CD4-positive, alpha-beta T cell treated with Interleukin-1 beta for 1 hour (primary cell): ENCODE results near the gene TBX19.

Source experiments
- DNase-seq, 2 donors: peaks; one replicate each; pipeline ENCODE4 v3.0.0-alpha.2; 2020 to 2022

Gene TBX19

DNA sequence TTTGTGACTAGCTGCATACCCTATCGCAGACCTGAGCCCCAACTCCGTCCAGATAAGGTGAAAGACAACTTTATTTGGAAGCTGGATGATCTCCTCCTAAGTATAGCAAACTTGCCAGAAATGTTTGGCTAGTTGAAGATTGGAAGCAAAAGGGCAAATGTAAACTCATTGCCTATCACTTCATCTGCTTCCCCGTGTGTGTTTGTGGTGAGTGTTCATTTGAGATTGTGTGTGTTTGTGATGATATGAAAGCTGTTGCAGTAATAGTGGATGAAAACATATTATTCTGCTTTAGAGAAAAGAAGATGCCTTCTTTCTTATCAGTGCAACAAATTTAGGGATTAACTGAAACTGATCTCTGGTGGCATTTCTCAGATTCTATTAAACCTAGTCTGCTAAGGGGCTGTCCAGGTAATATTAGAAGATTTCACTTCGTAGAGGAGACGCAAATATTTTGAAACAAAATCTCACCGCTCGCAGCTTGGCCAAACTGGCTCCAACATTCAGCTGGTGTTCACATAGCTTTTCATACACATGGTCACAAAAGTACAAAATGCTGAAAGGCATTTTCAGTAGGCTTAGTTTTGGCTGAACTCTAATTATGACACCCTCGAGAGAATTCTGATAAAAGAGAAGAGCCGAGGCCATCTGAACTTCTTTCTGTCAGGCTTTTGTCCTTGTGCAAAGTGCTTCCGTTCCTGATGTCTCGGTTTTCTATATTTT, 1.1 kb downstream of the TBX19 start:
- DNase-seq = no peak

DNA sequence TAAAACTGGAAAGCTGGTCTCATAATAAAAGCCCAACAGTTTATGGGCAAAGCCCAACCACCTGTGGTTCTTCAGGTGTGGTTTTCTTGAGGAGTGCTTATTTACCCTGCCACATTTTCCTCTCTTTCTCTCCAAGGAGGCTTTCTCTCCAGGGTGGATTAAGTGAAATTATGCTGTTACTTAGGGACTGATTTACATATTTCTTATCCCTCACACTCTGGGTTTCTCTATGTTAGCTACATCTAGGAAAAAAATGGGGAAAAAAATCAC, 4.8 kb downstream of the TBX19 start:
- no peak for DNase-seq

DNA sequence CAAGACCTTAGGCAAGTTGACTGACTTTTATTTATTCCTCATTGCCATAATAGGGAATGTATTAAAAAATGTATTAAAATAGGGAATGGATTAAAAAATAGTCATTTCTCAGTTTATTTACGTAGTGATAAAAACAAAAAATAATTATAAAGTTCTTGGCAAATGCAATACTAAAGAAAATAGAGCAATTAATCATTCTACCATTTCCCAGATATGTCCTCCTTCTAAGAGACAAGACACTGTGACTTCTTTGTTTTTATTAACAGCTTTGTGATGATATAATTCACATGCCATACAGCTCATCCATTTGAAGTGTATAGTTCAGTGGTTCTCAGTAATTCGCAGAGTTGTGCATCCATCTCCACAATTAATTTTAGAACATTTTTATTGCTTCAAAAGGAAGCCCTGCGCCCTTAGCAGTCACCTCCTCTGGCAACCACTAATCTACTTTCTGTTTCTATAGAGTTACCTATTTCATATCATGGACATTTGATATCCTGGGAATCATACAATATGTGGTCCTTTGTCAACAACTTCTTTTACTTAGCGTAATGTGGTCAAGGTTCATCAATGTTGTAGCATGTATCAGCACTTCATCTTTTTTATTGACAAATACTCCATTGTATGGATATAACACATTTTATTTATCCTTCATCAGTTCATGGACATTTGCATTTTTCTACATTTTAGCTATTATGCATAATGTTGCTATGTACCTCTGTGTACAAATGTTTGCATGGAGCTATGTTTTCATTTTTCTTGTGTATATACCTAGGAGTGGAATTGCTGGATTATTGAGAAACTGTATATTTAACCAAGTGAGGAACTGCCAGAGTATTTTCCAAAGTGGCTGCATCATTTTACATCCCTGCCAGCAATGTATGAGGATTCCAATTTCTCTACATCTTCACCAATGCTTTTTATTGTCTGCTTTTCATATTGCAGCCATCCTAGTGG, 5.6 kb downstream of the TBX19 start:
- no peak for DNase-seq

DNA sequence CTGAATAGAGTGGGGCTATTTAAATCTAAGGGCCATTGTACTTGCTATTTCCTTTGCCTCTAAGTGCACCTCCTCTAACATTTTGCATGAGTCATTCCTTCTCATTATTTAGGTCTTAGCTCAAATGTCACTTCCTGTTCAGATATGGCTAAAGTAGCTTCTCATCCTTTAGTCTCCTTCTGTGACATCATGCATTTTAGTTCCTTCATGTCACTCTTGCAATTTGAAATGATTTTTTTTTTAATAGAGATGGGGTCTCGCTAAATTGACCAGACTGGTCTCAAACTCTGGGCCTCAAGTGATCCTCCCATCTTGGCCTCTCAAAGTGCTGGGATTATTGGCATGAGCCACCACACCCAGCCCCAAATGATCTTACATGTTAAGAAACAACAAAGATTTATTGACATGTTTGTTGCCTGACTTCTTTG, 6.6 kb downstream of the TBX19 start:
- no peak for DNase-seq

DNA sequence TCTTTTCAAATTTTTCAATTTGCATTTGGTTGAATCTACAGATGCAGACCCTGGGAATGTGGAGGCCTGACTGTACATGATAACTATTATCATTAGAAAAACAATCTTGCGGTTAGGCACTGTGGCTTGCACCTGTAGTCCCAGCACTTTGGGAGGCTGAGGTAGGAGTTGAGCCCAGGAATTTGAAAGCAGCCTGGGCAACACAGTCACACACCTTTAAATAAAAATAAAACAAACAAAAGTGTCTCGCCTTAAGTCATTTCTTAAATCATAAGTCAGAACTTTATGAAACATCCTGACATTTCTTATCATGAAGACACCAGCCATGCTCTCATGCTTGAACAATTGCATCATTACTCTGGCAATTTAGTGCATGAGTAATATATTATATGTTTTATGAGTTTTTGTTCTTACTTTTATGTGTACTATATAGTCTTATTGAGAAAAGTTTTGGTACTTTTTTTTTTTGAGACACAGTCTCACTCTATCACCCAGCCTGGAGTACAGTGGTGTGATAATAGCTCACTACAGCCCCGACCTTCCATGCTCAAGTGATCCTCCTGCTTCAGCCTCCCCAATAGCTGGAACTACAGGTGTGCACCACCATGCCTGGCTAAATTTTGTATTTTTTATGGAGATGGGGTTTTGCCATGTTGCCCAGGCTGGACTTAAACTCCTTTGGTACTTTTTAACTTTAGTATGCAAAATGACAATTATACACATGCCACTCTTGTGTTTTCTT, 7.8 kb downstream of the TBX19 start:
- DNase-seq = no peak

DNA sequence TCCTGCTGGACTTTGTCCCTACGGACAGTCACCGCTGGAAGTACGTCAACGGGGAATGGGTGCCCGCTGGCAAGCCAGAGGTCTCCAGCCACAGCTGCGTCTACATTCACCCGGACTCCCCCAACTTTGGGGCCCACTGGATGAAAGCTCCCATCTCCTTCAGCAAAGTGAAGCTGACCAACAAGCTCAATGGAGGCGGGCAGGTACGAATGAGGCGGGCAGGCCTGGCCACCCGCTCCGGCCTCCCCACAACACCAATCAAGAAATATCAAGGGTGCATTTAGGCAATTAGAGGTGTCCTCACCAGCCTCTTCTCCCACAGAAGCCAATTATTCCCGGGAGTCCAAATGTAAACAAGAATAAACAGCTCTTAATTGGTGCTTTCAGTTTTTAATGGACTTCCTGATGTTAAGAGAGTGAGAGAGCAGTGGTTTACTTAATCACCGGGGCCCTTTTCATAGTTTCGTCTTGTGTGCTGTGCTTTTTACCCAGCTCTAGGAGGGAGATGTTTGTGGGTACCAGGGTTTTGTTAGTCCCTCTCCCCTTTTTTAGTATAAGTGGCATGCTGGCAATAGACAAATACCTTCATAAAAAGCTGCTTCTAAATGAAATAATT, 10.7 kb downstream of the TBX19 start:
- no peak for DNase-seq

DNA sequence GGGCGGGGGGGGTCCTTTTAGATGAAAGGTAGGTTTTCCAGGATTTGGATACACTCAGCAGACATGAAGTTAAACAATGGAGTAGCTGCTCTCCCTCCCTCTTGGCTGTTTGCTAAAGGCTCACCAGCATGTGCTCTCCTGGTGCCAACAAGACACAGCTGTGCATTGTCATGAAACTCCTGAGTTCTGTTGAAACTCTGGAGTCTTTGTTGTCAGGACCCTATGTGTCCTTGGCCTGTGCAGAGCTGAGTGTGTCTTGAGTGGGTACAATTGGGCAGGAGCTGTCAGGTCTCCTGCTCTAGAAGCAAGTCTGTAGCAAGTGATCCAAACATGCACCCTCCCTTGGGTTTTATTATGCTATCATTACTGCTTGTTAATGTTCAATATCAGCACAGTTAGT, 12.7 kb downstream of the TBX19 start:
- DNase-seq = no peak

DNA sequence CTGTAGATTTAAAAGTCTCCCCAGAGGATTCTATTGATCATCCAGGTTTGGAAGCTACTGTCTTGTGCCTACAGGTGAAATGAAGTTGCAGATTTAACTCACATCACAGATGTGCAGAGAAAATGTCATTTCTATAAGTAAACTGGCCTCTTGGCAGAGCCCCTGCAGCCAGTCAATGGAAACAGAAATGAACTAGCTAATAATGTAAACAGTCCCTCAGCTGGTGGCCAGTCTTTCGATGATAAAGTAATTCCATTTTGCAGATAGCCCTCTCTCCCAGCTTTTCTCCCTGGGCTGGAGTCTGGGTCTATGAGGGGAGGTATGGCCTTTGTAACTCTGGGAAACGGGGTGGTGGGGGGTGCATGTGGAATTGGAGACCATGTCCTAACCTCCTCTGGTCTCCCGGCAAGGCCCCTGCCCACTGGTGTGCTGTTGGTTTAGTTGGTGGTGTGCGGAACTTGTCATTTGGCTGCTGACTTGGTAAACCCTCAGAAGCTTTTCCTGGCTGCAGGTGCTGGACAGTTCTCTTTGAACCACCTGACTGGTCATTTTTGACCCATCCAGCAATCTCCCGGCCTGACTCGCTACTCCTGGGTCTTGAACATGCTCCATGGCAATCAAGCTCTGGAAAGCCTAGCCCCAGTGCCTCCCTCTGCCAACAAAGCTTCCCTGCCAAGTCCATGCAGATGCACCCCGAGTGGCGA, 14.9 kb downstream of the TBX19 start:
- no peak for DNase-seq

DNA sequence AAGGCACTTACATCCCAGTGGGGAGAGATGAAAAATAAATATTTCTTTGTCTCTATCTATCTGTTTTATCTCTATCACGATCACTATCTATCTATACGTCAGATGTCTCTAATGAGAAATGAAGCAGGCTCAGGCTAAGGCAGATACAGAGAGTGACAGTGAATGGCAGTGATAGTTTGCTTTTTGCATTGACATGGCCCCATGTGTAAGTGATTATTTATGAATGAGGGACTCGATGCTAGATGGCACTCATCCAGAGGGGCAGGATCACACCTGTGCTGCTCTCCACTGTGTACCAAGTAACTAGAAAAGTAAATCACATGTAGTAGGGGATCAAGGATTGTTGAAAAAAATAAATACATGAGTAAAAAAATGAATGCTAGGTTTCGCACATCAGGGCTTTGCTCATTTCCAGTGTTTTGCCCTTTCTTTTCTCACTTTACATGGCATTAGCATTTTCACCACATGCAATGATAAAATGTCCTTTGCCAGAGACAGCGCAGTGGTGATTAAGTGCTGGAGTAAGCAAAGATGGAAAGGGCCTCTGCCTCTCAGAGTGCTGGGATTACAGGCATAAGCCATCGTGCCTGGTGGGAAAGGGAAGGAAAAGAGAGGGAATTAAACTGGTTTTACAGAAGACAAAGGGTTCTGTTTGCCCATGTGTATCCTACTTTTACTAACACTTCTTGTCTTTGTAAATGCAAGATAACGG, 16.5 kb downstream of the TBX19 start:
- no peak for DNase-seq

DNA sequence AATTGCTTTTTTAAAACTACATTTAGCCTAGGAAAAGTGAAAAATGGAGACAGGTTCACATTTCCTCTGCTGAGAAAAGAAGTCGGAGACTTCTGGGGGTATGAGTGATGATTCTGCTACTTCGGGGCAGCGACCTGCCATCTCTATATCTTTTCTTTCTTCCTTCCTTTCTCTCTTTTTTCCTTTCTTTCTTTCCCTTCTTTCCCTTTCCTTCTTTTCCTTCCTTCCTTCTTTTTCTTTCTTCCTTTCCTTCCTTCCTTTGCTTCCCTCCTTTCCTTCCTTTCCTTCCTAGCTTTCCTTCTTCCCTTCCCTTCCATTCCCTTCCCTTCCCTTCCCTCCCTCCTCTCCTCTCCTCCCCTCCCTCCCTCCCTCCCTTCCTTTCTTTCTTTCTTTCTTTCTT, 17.8 kb downstream of the TBX19 start:
- DNase-seq = no peak

DNA sequence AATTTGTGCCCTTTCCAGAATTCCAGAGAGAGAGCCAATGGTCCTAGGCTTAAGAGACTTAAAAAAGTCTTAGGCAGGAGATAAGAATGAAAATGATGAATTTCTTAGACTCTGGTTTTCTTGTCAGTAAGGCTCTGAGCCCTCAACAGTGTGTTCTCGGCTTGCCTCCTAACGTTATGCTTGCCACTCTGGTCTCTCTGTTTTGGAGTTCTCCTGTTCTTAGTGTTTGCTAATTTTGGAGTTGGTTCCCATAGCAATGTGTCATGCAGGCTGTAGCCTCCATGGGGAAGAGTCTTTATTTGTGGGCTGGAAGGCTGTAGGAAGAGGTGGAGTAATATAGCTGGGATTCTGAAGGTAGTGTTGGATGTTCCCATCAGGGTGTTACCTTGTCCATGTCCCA, 19.9 kb downstream of the TBX19 start:
- DNase-seq = no peak

DNA sequence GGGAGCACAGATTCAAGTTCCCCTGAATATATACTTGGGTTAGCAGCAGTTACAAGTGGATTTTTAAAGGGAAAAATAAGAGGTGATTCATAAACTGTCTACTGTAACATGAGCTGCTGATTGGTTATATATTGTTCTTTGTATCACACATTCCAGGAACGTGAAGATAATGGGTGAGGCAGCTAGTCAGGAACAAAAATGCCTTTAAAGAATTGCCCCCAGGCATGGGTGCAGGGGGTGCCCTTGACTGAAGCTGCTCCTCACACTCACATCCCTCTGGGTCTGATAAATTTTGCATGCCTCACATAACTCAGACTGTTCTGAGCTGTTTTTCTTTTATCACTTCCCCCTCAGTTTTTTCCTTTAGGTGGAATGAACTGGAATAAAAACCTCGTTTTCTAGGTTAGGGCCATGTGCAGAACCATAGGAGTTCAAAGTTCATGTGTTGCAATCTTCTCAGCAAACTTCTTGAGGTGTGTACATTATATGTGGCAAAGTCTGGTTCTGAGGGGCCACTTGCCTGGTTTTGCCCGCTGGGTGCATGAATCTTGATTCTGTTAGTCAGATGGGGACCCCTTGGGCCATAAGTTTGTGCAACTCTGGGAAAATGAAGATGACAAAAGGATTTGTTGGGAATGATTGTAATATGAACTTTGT, 21.1 kb downstream of the TBX19 start:
- DNase-seq = no peak

DNA sequence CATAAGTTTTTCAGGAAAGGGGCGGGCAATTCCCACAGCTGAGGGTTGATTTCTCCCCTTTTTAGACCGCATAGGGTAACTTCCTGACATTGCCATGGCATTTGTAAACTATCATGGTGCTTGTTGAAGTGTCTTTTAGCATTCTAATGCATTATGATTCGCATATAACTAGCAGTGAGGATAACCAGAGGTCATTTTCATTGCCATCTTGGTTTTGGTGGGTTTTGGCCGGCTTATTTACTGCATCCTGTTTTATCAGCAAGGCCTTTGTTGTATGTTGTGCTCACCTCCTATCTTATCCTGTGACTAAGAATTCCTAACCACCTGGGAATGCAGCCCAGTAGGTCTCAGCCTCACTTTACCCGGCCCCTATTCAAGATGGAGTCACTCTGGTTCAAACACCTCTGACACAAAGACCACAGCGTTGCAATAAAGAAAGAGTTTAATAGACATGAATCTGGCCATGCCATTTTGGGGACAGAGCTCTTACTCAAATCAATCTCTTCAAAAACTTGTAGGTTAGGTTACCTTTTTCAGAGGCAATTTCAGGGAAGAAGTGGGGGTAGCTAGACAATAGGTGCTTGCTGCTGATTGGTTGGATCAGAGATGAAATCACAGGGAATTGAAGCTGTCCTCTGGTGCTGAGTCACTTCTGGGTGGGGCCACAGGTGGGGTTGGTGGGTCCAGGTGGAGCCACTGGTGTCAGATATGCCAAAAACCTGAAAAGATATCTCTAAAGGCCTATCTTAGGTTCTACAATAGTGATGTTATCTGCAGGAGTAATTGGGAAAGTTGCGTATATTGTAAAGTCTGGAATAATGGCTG, 23.3 kb downstream of the TBX19 start:
- DNase-seq = no peak

DNA sequence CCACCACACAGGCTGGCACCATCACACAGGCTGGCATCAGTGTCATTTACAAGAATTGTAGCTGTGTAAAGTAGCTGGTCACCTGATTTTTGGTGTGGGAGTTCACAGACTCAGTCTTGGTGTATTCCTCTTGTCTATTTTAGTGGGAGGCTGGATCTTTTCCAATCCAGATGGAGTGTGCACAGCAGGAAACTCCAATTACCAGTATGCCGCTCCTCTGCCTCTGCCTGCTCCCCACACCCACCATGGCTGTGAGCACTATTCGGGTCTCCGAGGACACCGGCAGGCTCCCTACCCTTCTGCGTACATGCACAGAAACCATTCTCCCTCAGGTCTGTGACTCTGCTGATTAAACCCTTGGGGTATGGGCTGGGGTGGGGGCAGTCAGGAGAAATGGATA, 24.2 kb downstream of the TBX19 start:
- DNase-seq = no peak

DNA sequence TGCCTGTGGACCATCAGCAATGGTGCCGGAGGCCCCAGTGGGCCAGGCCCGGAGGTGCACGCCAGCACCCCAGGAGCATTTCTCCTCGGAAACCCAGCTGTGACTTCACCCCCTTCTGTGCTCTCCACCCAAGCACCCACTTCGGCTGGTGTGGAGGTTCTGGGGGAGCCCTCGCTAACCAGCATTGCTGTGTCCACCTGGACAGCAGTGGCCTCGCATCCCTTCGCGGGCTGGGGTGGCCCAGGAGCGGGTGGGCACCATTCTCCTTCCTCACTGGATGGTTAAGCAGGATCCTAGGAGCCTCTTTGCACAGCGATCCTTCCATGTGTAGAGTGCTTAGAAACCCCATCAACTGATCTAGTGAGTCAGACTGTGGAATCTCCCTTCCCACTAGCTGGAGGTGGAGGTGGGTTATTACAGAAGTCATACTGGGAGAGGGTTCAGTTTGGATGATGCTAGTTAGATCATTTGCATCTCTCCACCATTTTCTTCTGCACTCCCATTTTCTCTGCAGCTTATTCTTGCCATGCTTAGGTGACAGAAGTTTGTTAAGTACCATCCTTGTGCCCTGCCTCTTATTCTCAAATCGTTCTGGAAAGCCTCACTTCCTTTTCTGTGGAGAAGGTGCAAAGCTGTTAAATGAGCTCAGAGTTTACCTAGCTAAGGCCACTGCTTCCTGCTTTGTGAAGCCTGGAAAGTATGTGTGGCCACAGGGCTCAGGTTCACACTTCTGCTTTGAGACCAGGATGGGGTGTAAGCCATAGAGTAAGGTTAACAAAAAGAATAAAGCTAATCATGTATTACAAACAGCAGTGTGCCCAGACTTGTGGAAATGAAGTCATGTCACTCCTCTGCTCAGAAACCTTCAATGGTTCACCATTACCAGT, 32.3 kb downstream of the TBX19 start:
- DNase-seq = no peak

DNA sequence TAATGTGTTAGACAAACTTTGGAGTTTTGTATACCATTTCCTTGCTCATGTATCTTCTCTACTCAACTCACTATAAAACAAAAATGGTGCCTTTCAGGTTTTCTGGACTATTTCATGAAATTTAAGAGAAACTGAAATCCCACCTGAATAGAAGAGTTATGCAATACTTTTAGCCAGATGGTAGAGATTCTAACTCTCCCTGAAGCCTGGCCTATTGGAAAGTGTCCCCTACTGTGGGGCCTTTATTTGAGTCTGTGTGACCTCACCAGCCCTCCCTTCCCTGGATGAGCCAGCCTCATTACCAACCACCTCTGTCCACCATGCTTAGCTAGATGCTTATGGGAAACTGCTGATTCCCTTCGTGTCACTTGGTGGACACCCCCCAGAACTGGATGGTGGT, 35.5 kb downstream of the TBX19 start:
- DNase-seq = no peak

DNA sequence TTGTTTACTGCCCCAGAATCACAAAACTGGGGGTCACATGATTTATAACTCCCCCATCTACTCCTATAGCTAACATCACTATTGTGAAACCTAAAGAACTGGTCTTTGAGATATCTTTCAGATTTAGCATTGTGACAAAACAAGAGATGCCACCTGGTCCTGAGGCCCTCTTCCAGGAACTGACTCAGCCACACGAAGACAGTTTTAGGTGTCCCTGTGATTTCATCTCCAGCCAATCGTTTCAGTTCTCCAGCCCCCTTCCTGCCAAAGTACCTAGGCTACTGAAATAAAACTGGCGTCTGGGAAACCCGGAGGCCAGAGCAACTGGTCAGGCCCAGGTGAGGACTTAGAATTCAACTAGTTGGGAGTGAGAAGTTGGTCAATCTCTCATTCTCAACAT, 36.6 kb downstream of the TBX19 start:
- DNase-seq = no peak

DNA sequence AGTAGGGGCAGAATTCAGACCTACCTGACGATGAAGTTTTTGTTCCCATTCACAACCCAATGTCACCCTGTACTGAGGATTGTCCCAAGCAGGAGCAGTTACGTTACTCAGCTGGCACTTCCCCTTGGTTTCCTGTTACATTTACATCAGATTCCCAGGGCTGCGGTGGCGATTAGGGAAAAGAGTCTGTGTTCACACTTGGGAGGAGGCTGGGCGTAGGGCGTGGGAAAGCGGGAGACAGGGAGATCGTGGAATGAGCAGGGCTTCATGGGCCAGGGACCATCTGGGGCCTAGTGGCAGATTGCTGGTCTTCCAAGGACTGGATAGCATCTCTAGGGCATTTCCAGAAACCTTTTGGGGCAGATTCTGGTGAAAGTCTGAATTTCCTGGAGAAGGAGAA, 39.0 kb downstream of the TBX19 start:
- no peak for DNase-seq

DNA sequence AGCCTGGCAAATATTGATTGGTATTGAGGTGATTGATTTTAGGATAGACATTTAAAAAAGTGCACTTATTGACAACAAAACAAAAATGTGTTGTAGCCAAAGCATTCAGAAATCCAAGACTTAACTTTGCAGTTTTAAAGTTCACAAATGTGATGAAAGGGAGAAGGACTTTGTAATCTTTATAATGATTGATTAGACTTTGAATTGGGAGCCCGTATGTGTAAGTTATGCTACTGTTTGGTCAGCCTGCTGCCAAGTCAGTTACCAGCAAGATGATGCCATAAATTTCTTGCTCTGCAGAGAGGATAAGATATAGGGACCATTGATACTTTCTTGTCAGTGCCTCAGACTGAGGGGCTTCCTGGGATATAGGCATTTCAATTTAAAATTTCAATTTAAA, 39.5 kb downstream of the TBX19 start:
- no peak for DNase-seq
